ENCODE data around the gene KLK15. TPM values are rescaled to one million over a fixed set of nuclear protein-coding genes. Genes with fewer than 3 reads are reported as not detected.
"Not testable (repeated sequence)": the region's sequence is repeated elsewhere in the genome, so short reads cannot be mapped to it uniquely, and the experiment has no call there.

KLK15 gene
- total RNA-seq, 2 donors from 2014 or later = not detected

DNA sequence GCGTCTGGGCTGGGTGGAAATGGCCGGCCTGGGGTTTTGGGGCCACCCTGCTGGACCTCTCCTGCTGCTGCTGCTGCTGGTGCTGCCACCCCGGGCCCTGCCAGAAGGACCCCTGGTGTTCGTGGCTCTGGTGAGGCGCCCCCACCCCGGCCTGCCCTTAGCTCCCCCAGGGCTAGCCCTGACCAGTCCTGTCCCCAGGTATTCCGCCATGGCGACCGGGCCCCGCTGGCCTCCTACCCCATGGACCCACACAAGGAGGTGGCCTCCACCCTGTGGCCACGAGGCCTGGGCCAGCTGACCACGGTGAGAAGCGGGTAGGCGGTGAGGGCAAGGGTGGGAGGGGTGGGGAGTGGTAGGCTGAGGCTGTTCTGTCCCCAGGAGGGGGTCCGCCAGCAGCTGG is 43.0 kb downstream of the KLK15 start, which contains the start of gene ACP4:
Gene ACP4, plus strand, starts transcription at position 20 of the 400 bp plus-strand sequence. Its CDS starts 0 bp downstream, at position 20.
- intact Hi-C loops (cut with DNase I) = no loop called here
- ATAC-seq (no peak), DNase-seq (no peak)

DNA sequence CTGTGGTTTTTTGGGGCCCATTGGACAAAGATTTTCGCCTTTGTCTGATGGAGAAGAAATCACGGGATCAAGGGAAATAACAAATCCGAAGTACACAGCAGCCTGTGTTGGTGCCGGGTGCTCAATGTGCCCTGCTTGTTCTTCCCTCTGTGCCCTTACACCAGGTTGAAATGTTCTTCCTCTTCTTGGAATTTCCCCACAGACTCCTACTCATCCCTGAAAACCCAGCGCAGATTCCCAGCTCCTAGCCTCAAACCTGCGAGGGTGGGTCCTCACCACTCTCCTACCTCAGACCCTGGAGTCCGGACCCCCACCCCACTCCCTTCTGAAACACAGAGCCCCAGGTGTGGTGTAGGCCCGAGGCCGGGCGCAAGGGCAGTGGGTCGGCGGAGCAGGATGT is 48.0 kb downstream of the KLK15 start:
- DNase-seq (no peak), ATAC-seq (no peak)
- intact Hi-C loops (cut with DNase I) = loop anchor here in 1 of 2 donors (10.0 kb wide), 3 partner anchors 81 to 431 kb away; no protein-coding TSS in a partner anchor

DNA sequence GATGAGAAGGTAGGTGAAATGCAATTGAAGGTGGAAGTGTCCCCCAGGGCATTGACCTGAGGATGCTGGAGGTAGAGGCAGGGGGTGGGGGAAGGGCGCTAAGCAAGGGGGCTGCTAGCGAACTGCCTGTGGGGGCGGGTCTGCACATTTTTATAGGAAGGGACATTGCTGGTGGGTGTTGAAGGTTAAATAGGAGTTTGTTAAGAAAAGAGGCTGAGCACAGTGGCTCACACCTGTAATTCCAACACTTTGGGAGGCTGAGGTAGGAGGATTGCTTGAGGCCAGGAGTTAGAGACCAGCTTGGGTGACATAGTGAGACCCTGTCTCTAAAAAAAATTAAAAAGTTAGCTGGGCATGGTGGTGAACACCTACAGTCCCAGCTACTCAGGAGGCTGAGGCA is 48.7 kb downstream of the KLK15 start:
- no peak for ATAC-seq
- intact Hi-C loops (cut with DNase I) = loop anchor here in 1 of 2 donors (10.0 kb wide), 3 partner anchors 80 to 430 kb away; no protein-coding TSS in a partner anchor
- no peak for DNase-seq

DNA sequence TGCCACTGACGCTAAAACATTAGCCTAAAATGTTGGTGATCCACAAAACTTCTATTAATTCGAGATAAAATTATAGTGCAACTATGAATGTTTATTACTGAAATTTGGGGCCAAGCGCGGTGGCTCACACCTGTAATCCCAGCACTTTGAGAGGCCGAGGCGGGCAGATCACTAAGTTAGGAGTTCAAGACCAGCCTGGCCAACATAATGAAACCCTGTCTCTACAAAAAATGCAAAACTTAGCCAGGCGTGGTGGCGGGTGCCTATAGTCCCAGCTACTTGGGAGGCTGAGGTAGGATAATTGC is 49.6 kb downstream of the KLK15 start:
- not testable (repeated sequence) for DNase-seq, ATAC-seq
- intact Hi-C loops (cut with DNase I) = loop anchor here (2.0 to 10.0 kb wide), 4 partner anchors 79 to 429 kb away; no protein-coding TSS in a partner anchor

DNA sequence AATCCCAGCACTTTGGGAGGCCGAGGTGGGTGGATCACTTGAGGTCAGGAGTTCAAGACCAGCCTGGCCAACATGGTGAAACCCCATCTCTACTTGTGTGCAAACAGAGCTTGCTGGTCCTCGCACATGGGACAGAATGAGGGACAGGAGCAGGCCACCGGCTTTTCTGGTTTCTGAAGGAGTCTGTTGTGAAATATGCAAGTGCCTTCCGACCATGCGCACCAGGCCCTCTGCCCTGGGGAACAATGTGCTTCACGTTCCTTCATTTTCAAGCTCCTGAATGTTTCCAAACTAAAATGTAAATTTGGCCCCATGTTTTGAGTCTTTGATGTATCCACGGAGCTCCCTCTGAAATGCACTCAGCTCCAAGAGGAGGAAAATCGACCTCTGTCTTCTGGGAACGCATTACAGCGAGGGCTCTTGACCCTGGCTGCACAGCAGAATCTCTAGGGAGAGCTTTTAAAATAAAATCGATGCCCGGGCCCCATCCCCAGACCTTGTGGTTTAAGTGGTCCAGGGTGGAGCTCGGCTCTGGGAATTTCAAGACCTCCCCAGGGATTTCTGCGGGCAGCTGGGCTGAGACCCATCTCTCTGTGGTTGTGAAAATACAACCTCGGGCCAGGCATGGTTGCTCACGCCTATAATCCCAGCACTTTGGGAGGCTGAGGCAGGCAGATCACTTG is 52.5 kb downstream of the KLK15 start:
- intact Hi-C loops (cut with DNase I) = loop anchor here in 1 of 2 donors (10.0 kb wide), 3 partner anchors 76 to 426 kb away; no protein-coding TSS in a partner anchor
- DNase-seq (no peak), ATAC-seq (no peak)

DNA sequence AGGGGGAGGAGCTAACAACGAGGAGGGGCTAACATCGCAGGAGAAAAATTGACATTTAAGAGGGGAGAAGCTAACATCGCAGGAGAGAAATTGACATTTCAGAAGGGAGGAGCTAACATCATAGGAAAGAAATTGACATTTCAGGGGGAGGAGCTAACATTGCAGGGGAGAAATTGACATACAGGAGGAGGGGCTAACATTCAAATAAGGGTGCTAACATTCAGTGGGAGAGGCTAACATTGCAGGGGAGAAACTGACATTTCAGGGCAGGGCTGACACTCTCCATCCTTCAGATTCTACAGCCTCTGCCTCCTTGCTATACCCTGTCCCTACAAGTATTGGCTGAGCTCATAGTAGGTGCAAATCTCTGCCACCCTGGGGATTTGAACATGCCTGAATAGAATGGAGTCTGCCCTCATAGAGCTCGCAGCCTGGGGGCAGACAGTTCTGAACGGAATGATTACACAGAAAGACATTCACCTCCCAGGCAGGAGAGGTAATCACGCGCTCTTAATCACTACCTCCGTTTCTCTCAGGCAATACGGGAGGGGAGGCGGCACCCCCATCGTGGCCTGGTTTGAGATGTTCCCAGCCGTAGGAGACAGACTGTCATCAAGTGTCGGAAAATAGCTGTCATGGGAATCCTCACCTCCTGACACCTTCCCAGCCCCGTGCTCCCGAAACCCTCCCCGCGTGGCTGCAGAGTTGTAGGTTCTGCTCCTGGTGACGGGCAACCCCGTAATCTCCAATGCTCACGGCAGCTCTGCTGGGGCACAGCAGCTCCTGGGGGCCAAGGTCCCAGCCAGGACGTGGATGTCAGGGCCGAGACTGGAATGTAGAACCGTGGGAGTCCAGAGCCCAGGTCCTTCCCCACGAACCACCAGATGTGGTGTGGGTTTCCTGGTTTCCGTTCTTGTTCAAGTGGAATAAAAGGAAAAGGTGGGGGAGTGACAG is 53.6 kb downstream of the KLK15 start:
- no peak for DNase-seq
- no peak for ATAC-seq
- intact Hi-C loops (cut with DNase I) = loop anchor here (10.0 kb wide), 3 partner anchors 75 to 425 kb away; no protein-coding TSS in a partner anchor

DNA sequence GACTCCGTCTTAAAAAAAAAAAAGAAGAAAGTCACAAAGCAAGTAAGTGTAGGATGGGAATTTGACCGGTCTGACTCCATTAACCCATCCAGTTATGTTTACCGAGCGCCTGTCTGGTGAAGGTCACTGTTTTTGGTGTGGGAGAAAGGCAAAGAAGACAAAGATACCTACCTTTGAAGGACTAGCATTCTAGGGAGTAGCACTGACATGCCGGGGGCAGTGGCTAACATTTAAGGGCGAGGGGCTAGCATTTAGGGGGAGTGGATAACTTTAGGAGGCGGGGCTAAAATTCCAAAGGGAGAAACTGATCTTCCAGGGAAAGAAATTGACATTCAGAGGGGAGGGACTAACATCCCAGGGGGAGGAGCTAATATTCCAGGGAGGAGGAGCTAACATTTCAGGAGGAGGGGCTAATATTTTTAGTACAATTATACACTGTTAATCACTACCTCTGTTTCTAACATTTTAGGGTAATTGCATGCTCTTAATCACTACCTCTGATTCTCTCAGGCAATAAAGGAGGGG is 54.4 kb downstream of the KLK15 start:
- no peak for ATAC-seq
- DNase-seq = no peak
- intact Hi-C loops (cut with DNase I) = loop anchor here in 1 of 2 donors (10.0 kb wide), 1 partner anchor 74 kb away; no protein-coding TSS in a partner anchor

DNA sequence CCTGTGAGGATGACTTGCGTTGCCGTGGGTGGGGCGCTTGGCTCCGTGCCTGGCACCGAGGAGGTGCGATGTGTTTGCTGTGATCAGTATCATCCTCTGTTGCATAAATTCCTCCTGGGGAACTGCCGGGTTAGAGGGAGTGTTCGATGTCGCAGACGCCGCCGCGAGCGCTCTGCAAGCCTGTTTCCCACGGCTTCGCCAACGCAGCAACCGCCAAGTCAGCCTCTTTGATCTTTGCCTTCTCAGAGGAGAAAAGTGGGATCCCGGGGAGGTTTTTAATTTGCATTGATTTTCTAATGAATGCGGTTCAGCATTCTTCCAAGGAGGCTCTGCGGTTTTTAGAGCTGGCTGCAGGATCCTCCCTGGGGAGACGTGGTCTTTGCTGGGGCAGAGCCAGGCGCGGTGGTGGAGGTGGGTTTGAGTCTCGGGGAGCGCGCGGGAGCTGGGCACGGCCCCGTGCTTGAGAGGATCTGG is 55.5 kb downstream of the KLK15 start:
- no peak for ATAC-seq
- no peak for DNase-seq
- intact Hi-C loops (cut with DNase I) = loop anchor here in 1 of 2 donors (10.0 kb wide), 1 partner anchor 73 kb away; no protein-coding TSS in a partner anchor

DNA sequence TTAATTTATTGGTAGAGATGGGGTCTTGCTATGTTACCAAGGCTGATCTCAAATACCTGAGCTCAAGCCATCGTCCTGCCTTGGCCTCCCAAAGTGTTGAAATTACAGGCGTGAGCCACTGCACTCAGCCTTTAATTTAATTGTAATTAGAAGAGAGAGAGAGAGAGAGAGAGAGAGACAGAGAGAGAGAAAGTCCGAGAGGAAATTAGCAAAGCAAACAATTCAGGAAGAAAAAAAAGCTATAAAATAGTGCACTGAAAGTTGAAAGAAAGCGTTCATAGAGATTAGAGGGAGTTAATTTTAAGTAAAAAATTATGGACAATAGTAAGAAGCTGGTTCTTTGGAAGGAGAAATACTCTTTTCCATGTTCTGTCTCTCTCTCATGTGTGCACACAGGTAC is 56.1 kb downstream of the KLK15 start:
- ATAC-seq (no peak), DNase-seq (no peak)
- intact Hi-C loops (cut with DNase I) = loop anchor here in 1 of 2 donors (10.0 kb wide), 1 partner anchor 72 kb away; no protein-coding TSS in a partner anchor

DNA sequence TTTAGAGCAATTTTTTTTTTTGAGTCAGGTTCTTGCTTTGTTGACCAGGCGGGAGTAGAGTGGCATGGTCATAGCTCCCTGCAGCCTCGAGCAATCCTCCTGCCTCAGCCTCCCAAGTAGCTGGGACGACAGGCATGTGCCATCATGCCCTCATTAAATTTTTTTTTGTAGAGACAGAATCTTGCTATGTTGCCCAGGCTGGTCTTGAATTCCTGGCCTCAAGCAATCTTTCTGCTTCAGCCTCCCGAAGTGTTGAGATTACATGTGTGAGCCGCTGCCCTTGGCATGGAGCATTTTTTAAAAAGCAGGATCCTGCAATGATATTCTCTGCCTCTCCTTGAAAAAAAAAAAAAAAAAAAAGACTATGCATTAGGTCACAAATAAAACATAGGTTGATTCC is 57.2 kb downstream of the KLK15 start:
- DNase-seq (no peak), ATAC-seq (no peak)
- intact Hi-C loops (cut with DNase I) = loop anchor here in 1 of 2 donors (10.0 kb wide), 1 partner anchor 71 kb away; no protein-coding TSS in a partner anchor

Other genes with a start within 250 kb of the KLK15 start
- under 1 TPM; 0.24 to 0.52 TPM for gene SYT3, start 193.7 kb downstream of the KLK15 start, total RNA-seq
- gene C19orf81, start 184.1 kb downstream of the KLK15 start, total RNA-seq = 1 to 10 TPM; 1.3 to 2.0 TPM
- 1 to 10 TPM in 1 of 2 donors, under 1 TPM in 1; 0.62 to 1.2 TPM for gene SHANK1, start 113.8 kb downstream of the KLK15 start, total RNA-seq
- 1 to 10 TPM; 8.4 to 9.6 TPM for gene CLEC11A, start 110.2 kb downstream of the KLK15 start, total RNA-seq
- not detected for gene GPR32, start 63.1 kb downstream of the KLK15 start, total RNA-seq
- gene ACP4, start 43.2 kb downstream of the KLK15 start, total RNA-seq = not detected
- gene KLK1, start 9.8 kb downstream of the KLK15 start, total RNA-seq = under 1 TPM in 1 of 2 donors, not detected in 1; 0.27 TPM
- not detected for gene KLK3, start 21.3 kb upstream of the KLK15 start, total RNA-seq
- not detected for gene KLK2, start 39.9 kb upstream of the KLK15 start, total RNA-seq
- gene KLK4, start 77.8 kb upstream of the KLK15 start, total RNA-seq = not detected
- under 1 TPM in 1 of 2 donors, not detected in 1; 0.42 TPM for gene KLK5, start 119.5 kb upstream of the KLK15 start, total RNA-seq
- not detected for gene KLK6, start 136.0 kb upstream of the KLK15 start, total RNA-seq
- gene KLK7, start 150.3 kb upstream of the KLK15 start, total RNA-seq = under 1 TPM in 1 of 2 donors, not detected in 1; 0.16 TPM
- under 1 TPM in 1 of 2 donors, not detected in 1; 0.53 TPM for gene KLK8, start 168.0 kb upstream of the KLK15 start, total RNA-seq
- under 1 TPM; 0.26 to 0.32 TPM for gene KLK10, start 186.1 kb upstream of the KLK15 start, total RNA-seq
- gene KLK11, start 193.0 kb upstream of the KLK15 start, total RNA-seq = 1 to 10 TPM; 1.7 to 2.6 TPM
- gene KLK12, start 201.4 kb upstream of the KLK15 start, total RNA-seq = not detected
- gene KLK13, start 231.5 kb upstream of the KLK15 start, total RNA-seq = under 1 TPM in 1 of 2 donors, not detected in 1; 0.65 TPM
- under 1 TPM; 0.21 to 0.31 TPM for gene KLK14, start 249.3 kb upstream of the KLK15 start, total RNA-seq